ENCODE measurements around the gene HCK.
"Not testable (repeated sequence)": the region's sequence is repeated elsewhere in the genome, so short reads cannot be mapped to it uniquely, and the experiment has no call there.

Gene HCK

DNA sequence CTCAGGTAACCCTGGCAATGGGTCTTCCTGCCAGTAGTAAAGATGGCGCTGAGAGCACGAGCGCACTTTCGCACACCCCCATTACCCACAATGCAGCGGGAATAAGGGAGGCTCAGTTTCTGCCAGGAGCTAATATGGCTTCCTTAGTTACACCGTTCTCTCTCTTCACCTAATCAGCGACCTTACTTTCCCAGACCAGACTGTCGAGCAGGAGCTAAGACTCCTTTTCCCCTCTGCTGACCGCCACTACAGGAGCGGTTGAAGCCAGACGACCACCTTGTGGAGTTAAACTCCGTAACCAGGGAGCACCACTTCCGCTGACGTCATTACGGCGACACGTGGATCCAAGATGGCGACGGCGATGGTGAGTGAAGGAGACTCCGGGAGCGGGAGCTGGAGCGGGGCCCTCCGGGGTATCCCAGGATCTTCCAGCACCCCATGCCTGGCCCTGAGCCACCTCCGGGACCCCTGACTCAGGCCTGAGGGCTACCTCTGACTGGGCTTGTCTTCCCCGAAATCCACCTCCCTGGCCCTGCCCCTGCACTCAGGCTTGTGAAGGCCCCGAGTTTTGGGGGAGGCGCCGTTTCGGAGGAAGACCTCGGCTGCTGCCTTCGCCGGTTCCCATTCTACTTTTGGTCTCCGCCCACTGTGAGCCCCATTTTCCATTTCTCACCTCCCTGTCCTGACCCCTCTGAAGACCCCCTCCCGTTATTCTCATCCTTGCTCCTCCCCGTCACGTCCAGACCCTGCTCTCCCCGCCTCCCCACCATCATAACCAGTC is 57.5 kb downstream of the HCK start, which contains the start of gene TM9SF4:
Gene TM9SF4, plus strand, starts transcription at position 323 of the 781 bp plus-strand sequence. Its CDS starts 27 bp downstream, at position 350.
- DNase-seq: peak; percentile 82

DNA sequence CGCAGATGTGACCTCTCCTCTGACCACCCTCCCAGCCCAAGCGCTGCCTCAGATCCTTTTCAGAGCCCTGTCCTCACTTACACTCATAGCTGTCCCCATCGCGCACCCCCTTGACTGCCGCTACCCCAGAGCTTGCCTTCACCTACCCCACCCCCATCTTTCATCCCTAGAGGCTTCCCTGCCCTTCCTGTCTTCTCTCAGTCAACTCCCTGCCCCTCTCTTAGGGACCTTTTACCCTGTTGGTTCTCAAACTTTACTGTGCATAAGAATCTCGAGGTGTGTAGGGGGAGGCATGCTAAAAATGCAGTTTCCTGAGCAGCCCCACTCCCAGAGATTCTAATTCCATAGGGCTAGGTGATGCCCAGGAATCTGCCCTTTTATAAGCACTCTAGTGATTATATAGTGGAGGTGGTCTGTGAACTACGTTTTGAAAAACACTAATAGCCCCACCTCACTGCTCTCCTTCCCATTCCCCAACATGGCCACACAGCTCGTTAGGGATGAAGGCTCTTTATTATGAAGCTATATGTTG is 58.2 kb downstream of the HCK start:
- DNase-seq: no peak

DNA sequence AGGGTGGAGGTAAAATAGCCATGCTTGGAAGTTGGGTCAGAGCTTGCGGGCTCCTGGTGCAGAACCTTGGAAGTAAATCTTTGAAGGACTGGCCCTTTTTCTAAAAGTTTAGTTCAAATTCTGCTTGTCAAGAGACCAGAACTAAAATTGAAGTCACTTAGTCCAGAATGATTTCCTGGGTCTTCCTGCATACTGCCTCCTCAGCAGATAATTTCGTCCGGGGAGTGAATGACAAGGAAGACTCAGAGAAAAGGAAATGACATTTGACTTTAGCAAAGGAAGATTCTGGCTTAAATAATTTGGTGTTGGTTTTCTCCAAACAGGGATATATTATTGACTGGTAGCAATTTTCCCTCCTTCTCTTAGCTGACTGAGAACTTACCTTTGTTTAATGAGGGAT is 58.7 kb downstream of the HCK start:
- no peak for DNase-seq

DNA sequence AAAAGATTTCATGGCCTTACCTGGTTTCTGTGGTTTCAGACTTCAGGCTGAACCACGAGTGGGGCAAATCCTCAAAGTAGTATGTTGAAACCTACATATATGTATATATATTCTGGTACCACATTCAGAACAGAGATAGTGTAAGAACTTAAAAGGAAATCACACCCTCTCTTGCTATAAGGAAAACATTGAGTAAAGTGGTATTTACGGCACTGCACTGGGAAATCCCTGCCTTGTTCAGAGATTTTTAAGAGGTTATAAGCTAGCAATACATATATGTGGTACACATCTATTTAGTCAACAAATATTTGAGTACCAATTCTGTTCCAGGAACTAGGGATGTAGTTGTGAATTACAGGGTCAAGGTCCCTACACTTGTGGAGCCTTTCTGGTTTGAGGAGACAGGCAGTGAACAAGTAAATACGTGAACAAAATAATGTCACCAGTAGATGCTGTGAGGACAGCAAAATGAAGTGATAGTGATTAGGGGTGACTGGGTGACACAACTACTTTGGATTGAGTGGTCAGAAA is 59.2 kb downstream of the HCK start:
- no peak for DNase-seq

DNA sequence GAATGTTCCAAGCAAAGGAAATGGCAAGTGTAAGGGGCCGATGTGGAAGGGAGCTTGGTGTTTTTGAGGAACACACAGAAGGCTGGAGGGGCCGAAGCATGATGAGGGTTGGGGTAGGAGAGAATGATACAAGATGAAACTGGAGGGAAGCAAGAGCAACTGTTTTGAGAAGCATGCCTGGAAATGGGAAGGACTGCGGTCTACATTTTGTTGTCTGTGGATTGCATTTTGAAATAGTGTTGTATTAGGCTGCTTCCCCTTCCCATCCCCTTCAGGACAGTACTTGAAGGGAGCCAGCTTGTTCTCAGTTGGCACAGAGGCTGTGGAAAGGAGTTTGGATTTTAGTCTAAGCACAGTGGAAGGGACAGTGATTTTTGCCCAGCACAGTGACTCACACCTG is 59.7 kb downstream of the HCK start:
- no peak for DNase-seq

DNA sequence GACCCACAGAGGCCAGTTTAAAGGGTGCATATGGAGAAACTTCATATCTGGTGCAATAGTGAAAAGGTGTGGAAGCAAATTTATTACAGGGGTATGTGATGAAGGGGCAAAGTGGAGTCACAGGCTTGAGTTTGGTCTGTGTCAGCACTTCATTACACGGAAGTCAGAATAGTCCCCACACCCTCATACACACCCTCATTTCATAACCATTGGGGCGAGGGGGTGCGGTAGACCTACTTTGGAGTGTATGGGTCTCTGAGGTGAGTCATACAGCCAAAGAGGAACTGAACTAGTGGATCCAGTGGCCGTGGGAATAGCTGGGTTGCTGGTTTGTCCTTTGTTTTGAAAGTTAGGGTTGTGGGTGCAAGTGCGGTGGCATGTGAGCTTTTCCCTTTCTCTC is 60.8 kb downstream of the HCK start:
- DNase-seq: no peak

DNA sequence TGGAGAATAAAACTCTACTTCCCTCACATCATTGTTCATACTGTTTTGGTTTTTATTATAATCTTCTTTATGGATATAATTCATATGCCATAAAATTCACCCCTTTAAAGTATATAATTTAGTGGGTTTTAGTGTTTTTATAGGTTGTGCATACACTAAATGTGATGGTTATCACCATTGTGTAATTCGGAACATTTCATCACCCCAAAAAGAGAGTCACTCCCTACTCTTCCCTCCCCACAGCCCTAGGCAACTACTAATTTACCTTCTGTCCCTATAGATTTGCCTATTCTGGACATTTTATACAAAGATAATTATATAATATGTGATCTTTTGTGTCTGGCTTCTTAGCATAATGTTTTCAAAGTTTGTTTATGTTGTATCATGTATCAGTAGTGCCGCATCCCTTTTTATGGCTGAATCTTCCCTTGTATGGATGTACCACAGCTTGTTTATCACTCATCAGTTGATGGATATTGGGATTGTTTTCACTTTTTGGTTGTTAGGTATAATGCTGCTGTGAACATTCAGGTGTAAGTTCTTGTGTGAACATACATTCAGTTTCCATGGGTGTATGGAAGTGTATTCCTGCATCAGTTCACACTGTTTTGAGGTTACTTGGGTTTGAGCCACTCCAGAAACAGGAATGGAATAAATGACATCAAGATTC is 61.7 kb downstream of the HCK start:
- DNase-seq: no peak

DNA sequence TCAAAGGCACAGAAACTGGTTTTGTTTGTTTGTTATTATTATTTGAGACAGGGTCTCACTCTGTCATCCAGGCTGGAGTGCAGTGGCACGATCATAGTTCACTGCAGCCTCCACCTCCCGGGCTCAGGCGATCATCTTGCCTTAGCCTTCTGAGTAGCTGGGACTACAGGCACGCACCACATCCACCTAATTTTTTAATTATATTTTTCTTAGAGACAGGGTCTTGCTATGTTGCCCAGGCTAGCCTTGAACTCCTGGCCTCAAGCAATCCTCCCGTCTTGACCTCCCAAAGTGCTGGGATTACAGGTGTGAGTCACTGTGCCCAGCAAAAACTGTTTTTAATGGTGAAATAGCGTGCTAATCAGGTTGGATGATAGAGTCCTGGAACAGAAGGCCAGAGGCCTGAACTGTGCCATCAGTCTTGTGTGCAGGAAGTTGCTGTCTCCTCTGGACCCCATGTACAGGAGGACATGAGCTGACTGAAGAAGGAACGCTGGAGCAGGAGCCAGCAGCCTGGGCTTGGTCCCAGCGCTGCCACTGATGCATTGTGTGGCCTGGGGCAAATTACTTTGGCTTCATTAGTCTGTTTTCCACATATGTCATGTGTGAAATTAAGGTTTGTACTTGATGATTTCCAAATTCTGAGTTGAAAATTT is 62.4 kb downstream of the HCK start:
- no peak for DNase-seq

DNA sequence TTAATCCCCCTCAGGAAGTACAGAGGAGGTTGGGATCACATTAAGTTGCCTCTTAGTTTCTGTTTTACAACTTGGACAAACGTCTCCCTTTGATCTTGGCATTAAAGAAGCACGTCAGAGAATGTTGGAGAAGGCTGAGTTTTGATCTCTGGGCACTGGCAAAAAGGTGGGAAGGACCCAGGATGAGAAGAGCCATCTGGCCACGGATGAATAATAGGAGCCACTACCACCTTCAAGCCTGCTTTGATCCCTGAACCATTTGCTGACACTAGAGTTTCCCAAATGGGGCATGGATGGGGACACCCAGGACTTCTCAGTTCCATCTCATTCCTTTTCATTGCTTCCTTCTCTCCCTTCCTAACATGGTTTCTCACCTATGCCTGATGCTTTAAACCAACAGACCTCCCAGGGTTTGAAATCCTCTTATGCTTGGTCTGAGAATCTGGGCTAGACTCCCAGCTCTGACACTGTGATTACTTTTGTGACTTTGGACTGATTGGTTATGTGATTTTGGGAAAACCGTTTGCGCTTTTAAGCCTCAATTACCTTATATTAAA is 63.2 kb downstream of the HCK start:
- no peak for DNase-seq

DNA sequence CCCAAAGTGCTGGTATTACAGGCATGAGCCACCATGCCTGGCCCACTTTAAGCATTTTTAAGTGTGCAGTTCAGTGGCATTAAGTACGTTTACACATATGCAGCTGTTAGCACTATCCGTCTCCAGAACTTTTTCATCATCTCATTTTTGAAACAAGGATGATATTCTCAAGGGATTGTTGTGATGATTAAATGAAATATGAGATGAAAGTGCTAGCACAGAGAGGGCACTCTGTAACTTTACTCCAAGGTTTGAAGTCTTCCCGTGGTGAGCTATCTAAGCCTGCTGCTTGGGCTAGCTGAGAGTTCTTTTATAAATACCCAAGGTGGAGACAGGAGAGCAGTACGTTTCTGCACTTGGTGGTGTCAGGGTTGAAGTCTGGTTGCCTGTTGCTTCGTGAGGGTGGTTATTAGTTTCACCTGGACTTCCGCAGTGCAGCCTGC is 64.1 kb downstream of the HCK start:
- no peak for DNase-seq

DNA sequence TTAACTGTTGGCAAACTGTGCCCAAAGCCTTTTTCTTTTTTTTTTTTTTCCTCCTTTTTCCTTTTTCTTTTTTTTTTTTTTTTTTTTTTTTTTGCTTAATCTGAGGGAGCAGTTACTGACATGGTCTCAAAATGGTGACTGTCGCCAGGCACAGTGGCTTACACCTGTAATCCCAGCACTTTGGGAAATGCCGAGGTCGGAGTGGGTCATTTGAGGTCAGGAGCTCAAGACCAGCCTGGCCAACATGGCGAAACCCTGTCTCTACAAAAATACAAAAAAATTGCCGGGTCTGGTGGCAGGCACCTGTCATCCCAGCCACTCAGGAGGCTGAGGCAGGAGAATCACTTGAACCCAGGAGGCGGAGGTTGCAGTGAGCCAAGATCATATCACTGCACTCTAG is 64.8 kb downstream of the HCK start:
- DNase-seq: not testable (repeated sequence)

DNA sequence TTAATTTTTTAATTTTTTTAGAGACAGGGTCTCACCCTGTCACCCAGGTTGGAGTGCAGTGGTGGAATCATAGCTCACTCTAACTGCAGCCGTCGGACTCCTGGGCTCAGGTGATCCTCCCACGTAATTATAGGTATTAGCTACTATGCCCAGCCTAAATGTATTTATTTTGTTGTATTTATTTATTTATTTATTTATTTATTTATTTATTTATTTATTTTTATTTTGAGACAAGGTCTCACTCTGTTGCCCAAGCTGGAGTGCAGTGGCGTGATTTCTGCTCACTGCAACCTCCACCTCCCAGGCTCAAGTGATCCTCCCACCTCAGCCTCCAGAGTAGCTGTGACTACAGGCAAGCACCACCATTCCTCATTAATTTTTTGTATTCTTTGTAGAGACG is 66.4 kb downstream of the HCK start:
- DNase-seq: not testable (repeated sequence)

DNA sequence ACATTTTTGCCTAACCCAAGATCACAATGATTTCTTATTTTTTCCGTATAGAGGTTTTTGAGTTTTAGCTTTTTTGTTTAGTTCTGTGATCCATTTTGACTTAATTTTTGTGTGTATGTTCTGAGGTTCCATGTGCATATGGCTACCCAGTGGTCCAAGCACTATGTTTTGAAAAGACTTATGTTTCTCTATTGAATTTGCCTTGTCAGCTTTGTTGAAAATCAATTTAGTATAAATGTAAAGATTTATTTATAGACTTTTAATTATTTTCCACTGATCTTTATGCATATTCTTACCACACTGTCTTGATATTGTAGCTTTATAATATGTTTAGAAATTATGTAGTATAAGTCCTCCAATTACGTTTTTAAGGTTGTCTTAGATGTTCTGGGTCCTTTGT is 67.7 kb downstream of the HCK start:
- DNase-seq: no peak

DNA sequence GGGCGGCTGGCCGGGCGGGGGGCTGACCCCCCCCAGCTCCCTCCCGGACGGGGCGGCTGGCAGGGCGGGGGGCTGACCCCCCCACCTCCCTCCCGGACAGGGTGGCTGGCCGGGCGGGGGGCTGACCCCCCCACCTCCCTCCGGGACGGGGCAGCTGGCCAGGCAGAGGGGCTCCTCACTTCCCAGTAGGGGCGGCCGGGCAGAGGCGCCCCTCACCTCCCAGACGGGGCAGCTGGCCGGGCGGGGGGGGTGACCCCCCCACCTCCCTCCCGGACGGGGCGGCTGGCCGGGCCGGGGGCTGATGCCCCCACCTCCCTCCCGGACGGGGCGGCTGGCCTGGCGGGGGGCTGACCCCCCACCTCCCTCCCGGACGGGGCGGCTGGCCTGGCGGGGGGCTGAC is 69.9 kb downstream of the HCK start:
- not testable (repeated sequence) for DNase-seq

DNA sequence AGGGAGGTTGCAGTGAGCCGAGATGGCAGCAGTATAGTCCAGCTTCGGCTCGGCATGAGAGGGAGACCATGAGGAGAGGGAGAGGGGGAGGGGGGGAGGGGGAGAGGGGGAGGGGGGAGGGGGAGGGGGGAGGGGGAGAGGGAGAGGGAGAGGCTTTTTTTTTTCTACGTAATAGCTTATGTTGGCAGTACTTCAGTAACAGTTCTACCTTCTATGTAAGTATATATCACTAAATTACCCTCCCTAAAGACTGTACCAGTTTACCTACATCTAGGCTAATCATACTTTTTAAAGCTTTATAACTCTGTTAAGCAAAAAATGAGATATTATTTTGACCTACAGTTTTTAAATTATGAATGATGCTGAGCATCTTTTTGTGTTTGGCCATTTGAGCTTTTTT is 71.0 kb downstream of the HCK start:
- DNase-seq: no peak

DNA sequence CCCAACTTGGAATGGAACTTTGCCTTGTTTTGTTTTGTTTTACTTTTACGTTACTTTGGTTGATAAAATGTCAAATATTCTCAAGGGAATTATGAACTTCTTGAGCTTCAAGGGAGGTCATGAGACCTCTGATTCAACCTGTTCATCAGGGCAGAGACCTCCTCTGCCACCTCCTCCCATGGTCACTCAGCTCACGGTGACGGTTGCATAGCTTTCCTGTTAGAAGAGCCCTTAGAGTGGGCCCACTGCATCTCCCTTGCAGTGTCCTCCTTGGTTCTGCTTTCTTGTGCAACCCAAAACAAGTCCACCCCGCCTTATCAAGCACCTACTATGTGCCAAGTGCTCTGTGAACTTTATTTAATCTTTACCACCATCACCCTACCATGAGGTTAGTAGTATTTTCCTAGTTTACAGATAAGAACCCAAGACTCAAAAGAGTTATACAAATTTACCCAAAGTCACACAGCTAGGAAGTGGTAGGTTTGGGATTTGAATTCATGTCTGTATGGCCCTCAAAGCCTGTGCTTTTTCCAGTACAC is 72.9 kb downstream of the HCK start:
- DNase-seq: no peak

DNA sequence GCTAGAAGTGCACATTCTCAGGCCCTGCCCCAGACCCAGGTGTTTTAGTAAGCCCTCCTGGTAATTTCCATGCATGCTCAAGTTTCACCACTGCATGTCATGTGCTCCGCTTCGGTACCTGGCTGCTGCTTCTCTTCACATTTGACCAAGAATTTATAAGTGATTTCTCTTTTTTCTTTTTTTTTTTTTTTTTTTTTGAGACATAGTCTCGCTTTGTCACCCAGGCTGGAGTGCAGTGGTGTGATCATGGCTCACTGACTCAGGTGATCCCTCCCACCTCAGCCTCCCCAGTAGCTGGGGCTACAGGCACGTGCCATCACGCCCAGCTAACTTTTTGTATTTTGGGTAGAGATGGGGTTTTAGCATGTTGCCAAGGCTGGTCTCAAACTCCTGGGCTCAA is 73.5 kb downstream of the HCK start:
- DNase-seq: no peak

DNA sequence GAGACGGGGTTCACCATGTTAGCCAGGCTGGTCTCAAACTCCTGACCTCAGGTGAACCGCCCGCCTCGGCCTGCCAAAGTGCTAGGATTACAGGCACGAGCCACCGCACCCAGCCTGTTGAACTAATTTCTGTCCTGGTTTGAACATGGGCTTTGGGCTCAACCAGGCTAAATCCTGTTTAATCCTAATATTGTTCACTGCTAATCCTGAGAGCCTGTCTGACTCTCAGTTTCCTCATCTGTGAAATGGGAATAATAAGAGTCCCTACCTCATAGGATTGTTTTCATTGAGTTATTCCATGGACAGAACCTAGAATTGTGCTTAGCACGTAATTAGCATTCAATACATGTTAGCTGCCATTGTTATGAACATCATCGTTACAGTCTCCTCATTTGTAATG is 74.9 kb downstream of the HCK start:
- no peak for DNase-seq

DNA sequence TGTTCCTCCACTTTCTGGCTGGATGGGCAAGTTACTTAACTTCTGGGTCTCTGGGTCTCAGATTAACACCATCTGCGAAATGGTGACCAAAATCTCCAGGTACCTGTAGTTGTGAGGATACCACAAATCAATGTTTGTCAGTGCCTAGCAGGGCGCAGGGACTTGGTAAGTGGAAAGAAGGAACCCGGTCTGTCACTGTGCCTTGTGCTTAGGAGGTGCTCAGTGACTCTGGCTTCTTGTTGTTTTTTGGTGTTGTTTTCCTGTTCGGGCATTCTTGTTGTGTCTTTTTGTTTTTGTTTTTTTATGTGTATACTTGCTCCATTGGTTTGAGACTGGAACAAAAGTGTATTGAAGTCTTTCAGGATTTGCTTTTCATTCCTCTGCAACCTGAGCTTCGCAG is 75.3 kb downstream of the HCK start:
- no peak for DNase-seq

DNA sequence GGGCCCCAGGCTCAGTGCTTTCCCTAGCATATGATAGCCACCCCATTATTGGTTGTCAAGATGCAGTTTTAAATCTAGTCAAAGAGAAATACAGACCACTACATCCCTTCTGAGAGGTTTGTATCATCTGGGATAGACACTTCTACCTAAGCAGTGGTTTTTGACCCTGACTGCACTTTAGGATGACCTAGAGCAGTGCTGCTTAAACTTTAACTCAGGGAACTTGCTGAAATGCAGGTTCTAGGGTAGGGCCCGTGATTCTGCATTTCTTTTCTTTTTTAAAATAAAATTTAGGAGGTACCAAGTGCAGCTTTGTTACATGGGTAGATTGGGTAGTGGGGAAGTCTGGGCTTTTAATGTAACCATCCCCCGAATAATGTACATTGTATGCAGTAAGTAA is 76.1 kb downstream of the HCK start:
- DNase-seq: no peak

DNA sequence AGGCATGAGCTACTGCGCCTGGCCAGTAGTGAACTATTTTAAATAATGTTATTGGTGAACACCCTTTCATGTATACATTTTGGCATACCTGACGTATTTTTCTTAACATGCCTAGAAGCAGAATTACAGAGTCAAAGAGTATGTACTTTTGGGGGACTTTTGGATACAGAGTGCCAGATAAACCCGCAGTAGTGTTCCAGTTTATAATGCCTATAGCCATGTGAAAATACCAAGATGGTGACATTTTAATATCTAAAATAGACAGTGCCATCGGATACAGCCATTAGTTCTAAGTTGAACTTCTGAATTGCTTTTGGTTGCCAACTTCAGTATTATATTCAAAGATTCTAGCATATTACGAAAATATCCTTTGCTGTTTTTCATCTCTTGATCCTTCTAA is 77.8 kb downstream of the HCK start:
- DNase-seq: no peak

DNA sequence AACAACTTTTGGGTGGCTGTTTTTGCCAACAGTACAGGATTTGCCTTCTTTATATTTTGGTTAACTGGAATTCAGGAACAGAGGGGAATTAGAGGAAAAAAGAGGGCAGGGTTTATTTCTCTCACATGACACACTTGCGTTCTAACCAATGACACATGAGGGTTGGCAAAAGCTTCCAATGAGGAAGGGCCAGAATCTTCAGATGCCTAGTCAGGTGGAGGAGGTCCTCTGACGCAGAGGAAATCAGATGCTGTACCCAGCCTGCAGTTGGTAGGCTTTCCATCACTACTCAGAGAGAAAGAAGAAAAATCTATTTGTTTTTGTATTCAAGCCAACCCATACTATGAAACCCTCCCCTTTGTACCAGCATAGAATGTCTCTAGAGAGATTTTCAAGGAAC is 78.3 kb downstream of the HCK start:
- DNase-seq: no peak

DNA sequence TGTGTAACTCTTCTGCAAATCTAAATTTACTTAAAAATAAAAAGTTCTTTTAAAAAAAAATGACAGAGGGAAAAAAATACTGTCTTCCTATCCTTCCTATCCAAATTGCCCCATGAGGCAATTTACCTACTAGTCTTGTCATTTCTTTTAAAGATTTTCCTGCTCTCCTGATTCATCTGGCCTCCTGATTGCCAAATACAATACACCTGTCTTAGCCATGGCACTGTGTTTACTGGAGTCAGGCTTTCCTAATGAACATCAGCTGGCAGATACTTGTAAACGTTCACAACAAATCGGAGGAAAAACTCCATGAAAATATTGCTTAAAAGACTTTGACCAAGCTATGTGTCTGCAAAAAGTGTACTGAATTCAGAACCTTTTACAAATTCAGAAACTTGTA is 78.9 kb downstream of the HCK start:
- no peak for DNase-seq

All from activated CD4-positive, alpha-beta T cell treated with anti-CD3 and anti-CD28 coated beads for 1 hour (primary cell).